Transverse colon (tissue), 4 donors: ENCODE data around the gene KIF4B. TPM values are rescaled to one million over a fixed set of nuclear protein-coding genes. Genes with fewer than 3 reads are reported as not detected.

ENCODE experiments used
- DNase-seq: peaks from one replicate; pipeline ENCODE4 v3.0.0-alpha.2; 2019
- H3K27ac ChIP-seq, 4 donors: fragments of 200-600 bp; sonication (generic); 2 replicates each; pipeline ENCODE4 v1.5.1; 2016 to 2018; ENCODE audit warnings: inconsistent platforms in 4 of 4
- H3K27me3 ChIP-seq: fragments of 200-600 bp; sonication (generic); 2 replicates; pipeline ENCODE4 v1.5.1; 2017; ENCODE audit warnings: inconsistent platforms
- H3K36me3 ChIP-seq, 4 donors: fragments of 200-600 bp; sonication (generic); 2 replicates each; pipeline ENCODE4 v1.5.1; 2017 to 2019; ENCODE audit warnings: inconsistent platforms in 4 of 4
- H3K4me1 ChIP-seq, 4 donors: fragments of 200-600 bp; sonication (generic); 2 replicates each; pipeline ENCODE4 v1.5.1; 2017 to 2020; ENCODE audit warnings: inconsistent platforms in 4 of 4
- H3K4me3 ChIP-seq, 4 donors: fragments of 200-600 bp; sonication (generic); 1 replicate in 1 of 4; 2 replicates in 3 of 4; pipeline versions ENCODE4 v1.5.1 to v1.6.1; 2017 to 2019; ENCODE audit warnings: inconsistent platforms in 4 of 4
- H3K9me3 ChIP-seq, 2 donors: fragments of 200-600 bp; sonication (generic); 2 replicates each; pipeline ENCODE4 v1.5.1; 2017 to 2019; ENCODE audit warnings: inconsistent platforms in 2 of 2
- EP300 ChIP-seq: sonication (generic); formaldehyde crosslinking; IDR thresholded peaks from one replicate; pipeline ENCODE4 v1.6.1; 2017; ENCODE audit warnings: antibody characterized with exemption, low read depth
- POLR2A ChIP-seq: fragments of 450-650 bp; IDR thresholded peaks from one replicate; pipeline ENCODE4 v1.6.1; 2016; ENCODE audit warnings: antibody characterized with exemption, mild to moderate bottlenecking, moderate library complexity
- POLR2AphosphoS5 ChIP-seq, 3 donors: sonication (generic); formaldehyde crosslinking; IDR thresholded peaks; one replicate each; pipeline ENCODE4 v1.6.1; 2016; ENCODE audit warnings: antibody characterized with exemption in 3 of 3
- WGBS, 2 donors: methylation state at CpG; one replicate each; pipeline ENCODE4 v1.1.5; 2018; ENCODE audit warnings: low coverage in 1 of 2; 5-methylcytosine and 5-hydroxymethylcytosine counted together
- in situ Hi-C, 4 donors: fragments of 200-750 bp; cut with MboI; loops; one replicate each; pipeline versions ENCODE4 v1.15.0 to v1.15.1; 2017; ENCODE audit warnings: low sequenced_read_pairs in 3 of 4, low pct_ligation_motif_present in 1 of 4, low pct_unique_long_range_greater_than_20kb in 1 of 4
- intact Hi-C: fragments of 100-400 bp; cut with DNase I; formaldehyde crosslinking; loops from one replicate; pipeline ENCODE4 v1.15.1; 2023; ENCODE audit warnings: low total_unique reads
- total RNA-seq, 4 donors: library from RNA; depleted of rRNA; stranded (reverse); fragments of >200 nt; gene quantifications; one replicate each; pipeline ENCODE4 v1.1.0, GENCODE V29; 2016
- TF ChIP-seq, protein P1 (sequence below), 5 experiments: fragments of 200-600 bp in 3 of 5; fragments of 450-650 bp in 2 of 5; sonication (generic) in 3 of 5; IDR thresholded peaks; 1 replicate in 2 of 5; 2 replicates in 3 of 5; pipeline ENCODE4 v1.5.1; 2016 to 2017; ENCODE audit warnings: antibody characterized with exemption in 5 of 5, inconsistent platforms in 3 of 5, mild to moderate bottlenecking in 2 of 5, moderate library complexity in 1 of 5

Gene KIF4B
- total RNA-seq, 4 donors from 2014 or later, result not detected

DNA sequence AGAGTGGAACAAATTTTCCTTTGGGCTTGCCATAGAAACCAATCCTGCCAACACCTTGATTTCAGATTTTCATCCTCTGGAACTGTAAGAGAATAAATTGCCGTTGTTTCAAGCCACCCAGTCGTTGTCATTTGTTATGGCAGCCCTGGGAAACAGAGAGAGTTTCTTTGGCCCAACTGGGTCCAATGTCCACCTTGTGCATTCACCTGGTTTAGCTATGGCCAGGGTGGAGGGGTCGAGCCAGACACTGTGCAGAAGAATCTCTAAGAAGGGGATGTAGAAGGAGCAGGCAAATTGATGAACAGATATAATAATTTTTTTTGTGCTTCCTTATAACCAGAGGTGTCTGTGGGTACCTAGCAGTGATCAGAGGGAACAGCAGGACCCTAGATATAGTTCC, 9.8 kb downstream of the KIF4B start:
- Histone ChIP-seq H3K4me3 (no peak overlapping the region), H3K36me3 (no peaks in the 10 kb centered on the region), H3K27ac (no peak overlapping the region), H3K27me3 (no peaks in the 10 kb centered on the region), H3K9me3 (peaks cover 0 to under 1% of the 10 kb centered on the region in 2 donors), H3K4me1 (no peaks in the 10 kb centered on the region)
- no peak for DNase-seq
- WGBS, 2 donors, result 55 to 63% methylated on average over 1 to 3 of the region's 3 CpGs
- TF ChIP-seq POLR2AphosphoS5 (IDR thresholded peaks at IDR 0.05) (no peak), POLR2A (no peak), EP300 (no peak)
- TF ChIP-seq, protein P1, sequence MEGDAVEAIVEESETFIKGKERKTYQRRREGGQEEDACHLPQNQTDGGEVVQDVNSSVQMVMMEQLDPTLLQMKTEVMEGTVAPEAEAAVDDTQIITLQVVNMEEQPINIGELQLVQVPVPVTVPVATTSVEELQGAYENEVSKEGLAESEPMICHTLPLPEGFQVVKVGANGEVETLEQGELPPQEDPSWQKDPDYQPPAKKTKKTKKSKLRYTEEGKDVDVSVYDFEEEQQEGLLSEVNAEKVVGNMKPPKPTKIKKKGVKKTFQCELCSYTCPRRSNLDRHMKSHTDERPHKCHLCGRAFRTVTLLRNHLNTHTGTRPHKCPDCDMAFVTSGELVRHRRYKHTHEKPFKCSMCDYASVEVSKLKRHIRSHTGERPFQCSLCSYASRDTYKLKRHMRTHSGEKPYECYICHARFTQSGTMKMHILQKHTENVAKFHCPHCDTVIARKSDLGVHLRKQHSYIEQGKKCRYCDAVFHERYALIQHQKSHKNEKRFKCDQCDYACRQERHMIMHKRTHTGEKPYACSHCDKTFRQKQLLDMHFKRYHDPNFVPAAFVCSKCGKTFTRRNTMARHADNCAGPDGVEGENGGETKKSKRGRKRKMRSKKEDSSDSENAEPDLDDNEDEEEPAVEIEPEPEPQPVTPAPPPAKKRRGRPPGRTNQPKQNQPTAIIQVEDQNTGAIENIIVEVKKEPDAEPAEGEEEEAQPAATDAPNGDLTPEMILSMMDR (IDR thresholded peaks at IDR 0.05), result no peak
- intact Hi-C loops, result no loop called here
- in situ Hi-C loops, result no loop called here

DNA sequence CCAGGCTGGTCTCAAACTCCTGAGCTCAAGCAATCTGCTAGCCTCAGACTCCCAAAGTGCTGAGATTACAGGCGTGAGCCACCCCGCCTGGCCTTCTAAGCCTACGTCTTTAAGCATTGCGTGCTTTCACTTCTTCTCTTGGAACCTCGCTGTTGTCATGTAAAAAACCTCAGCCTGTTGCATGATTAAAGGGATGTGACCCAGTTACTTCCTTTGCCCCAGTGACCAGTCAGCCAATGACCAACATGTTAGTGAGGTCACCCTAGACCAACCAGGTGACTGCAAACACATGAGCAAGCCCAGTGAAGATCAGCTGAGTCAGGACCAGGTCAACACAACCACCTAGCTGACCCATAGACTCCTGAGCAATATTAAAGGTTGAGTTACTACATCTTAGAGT, 10.5 kb downstream of the KIF4B start:
- H3K27ac ChIP-seq, result no peak overlapping the region

DNA sequence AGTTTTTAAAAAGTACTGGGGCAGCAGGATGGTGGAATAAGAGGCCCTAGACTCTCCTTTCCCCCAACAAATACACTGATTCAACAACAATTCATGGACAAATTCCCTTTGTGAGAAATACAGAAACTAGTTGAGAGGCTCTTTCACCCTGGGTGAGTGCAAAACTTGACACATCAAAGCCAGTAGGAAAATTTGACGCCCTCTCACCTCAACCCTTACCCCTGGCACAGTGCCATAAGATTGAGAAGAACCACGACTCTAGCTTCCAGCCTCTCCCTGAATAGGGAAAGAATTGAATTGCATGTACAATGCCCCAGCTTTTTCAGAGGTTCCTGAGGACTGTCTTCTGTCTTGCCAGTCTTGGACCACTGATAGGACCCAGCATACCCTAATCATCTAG, 12.3 kb downstream of the KIF4B start:
- TF ChIP-seq EP300, result no peak
- TF ChIP-seq POLR2AphosphoS5 (IDR thresholded peaks at IDR 0.05), result no peak
- no peak for TF ChIP-seq POLR2A
- TF ChIP-seq, protein P1 (IDR thresholded peaks at IDR 0.05), result no peak
- Histone ChIP-seq H3K36me3 (no peaks in the 10 kb centered on the region), H3K27ac (no peak overlapping the region), H3K9me3 (peaks cover 0 to 6% of the 10 kb centered on the region in 2 donors), H3K4me3 (no peak overlapping the region), H3K27me3 (no peaks in the 10 kb centered on the region), H3K4me1 (no peaks in the 10 kb centered on the region)
- intact Hi-C loops (no loop called here), in situ Hi-C loops (no loop called here)
- DNase-seq, result no peak
- WGBS, 2 donors, result 44 to 80% methylated on average over 1 to 2 of the region's 2 CpGs

More for the DNA sequence above, 10.5 kb downstream of the KIF4B start:
- intact Hi-C loops (no loop called here), in situ Hi-C loops (no loop called here)
- WGBS, 2 donors, result 83% methylated on average over 5 of the region's 5 CpGs; no CpG with 5 or more reads in 1 of the 2 donors
- Histone ChIP-seq H3K4me1 (no peaks in the 10 kb centered on the region), H3K4me3 (no peak overlapping the region), H3K36me3 (no peaks in the 10 kb centered on the region), H3K27me3 (no peaks in the 10 kb centered on the region), H3K9me3 (peaks cover 0 to 6% of the 10 kb centered on the region in 2 donors)
- no peak for DNase-seq
- TF ChIP-seq POLR2AphosphoS5 (IDR thresholded peaks at IDR 0.05), result no peak
- TF ChIP-seq, protein P1 (IDR thresholded peaks at IDR 0.05), result no peak
- TF ChIP-seq POLR2A, result no peak
- TF ChIP-seq EP300, result no peak

DNA sequence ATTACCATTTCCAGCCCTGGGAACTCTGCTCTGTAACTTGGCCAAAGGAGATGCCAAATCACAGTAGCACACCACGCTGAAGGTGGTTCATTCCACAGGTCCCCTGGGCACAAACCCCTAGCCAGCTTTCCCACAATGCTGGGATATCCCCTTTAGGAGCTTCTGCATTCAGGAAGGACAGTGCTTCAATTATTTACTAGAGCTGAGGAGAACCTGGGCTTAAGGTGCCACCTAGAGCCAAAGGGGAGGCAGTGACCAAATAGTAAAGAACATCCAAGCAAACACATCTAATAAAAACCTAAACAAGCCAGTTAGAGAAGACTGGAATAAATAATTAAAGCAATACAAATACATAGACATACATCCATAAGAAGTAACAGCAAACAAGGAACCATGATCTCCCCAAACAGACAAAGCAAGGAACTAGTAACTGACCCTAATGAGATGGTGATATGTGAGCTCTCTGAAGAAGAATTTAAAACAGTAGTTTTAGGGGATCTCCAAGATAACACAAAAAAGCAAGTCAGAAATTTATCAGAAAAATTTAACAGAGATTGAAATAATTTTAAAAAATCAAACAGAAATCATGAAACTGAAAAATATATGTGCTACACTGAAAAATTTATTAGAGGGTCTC, 14.6 kb downstream of the KIF4B start:
- Histone ChIP-seq H3K9me3 (peaks cover 0 to 6% of the 10 kb centered on the region in 2 donors), H3K4me1 (no peaks in the 10 kb centered on the region), H3K27ac (no peak overlapping the region), H3K27me3 (no peaks in the 10 kb centered on the region), H3K4me3 (no peak overlapping the region), H3K36me3 (no peaks in the 10 kb centered on the region)
- TF ChIP-seq, protein P1 (IDR thresholded peaks at IDR 0.05), result no peak
- TF ChIP-seq EP300 (no peak), POLR2A (no peak), POLR2AphosphoS5 (IDR thresholded peaks at IDR 0.05) (no peak)
- in situ Hi-C loops (no loop called here), intact Hi-C loops (no loop called here)
- no peak for DNase-seq
- 17 to 35% methylated on average over 1 of the region's 1 CpG for WGBS, 2 donors
